ENCODE results near the gene PRKCE. TPM values are rescaled to one million over a fixed set of nuclear protein-coding genes. Genes with fewer than 3 reads are reported as not detected.

PRKCE gene
- total and polyA plus RNA-seq, 2 of the 8 experiments (the other 6 are each of a cell fraction or from before 2014, with no cell fraction given) = 0.54 to 2.1 TPM

DNA sequence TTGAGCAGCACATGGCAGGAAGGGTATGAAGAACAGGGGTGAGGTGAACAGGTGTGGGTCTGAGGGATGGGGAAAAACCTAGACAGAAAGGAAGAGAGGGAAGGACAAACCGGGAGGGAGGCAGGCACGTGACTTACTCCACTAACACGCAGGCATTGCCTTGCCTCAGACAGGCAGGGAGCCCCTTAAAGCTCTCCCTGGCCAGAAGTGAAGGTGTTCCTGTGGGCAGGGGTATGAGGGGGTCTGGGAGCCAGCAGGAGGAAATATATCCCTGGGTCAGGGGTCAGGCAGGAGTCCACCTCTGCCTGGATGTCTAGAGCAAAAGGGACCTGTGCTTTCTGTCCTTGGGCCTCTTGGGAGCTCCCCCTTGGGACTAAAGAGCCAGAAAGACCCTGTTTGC lies 510.4 kb downstream of the PRKCE start:
- Histone ChIP-seq H2BK15ac (ENCODE audit: low read length) (no peak overlapping the region), H3K4me2 (ENCODE audit: insufficient read depth in 1 of 2, low read depth in 2 of 2, low read length in 2 of 2) (no peak overlapping the region), H3K18ac (ENCODE audit: extremely low read depth, low read length) (no peak overlapping the region; the same call in 1 of the 2 replicates), H3K9me3 (ENCODE audit: insufficient read depth in 2 of 2, low read depth in 1 of 2, low read length in 1 of 2) (no peaks in the 10 kb centered on the region), H2BK20ac (ENCODE audit: low read length) (no peak overlapping the region), H2BK12ac (ENCODE audit: low read depth, low read length) (no peak overlapping the region), H2BK5ac (ENCODE audit: low read depth, low read length) (no peak overlapping the region), H4K20me1 (replicated peaks in 1 of 2; ENCODE audit: control insufficient read depth in 1 of 2, insufficient read depth in 2 of 2, low read length in 2 of 2) (no peaks in the 10 kb centered on the region), H4K5ac (ENCODE audit: insufficient read length, low read depth, low read length) (no peak overlapping the region), H3K79me2 (ENCODE audit: control insufficient read depth in 1 of 2, insufficient read depth in 2 of 2, low read length in 2 of 2) (no peaks in the 10 kb centered on the region), H3K4ac (replicated peaks; ENCODE audit: insufficient read length, low read depth, low read length) (no peak overlapping the region), H4K91ac (replicated peaks; ENCODE audit: insufficient read length, low read length) (no peak overlapping the region), H2AK5ac (ENCODE audit: low read depth, low read length) (0 out of 2 replicates have a peak overlapping the region, but pooled peaks have one; percentile 65), H3K9ac (replicated peaks in 1 of 4; ENCODE audit: extremely low read depth in 1 of 4, low read depth in 3 of 4, low read length in 3 of 4) (no peak overlapping the region), H3K27ac (ENCODE audit: low read depth, low read length) (no peak overlapping the region), H3K36me3 (ENCODE audit: control insufficient read depth in 2 of 4, insufficient read depth in 4 of 4, low read length in 3 of 4) (no peaks in the 10 kb centered on the region; a peak in 1 of 8 replicates), H3K56ac (replicated peaks; ENCODE audit: insufficient read length, low read depth, low read length) (no peak overlapping the region), H4K8ac (ENCODE audit: extremely low read depth, insufficient read depth, low read length) (no peak overlapping the region), H2BK120ac (replicated peaks; ENCODE audit: low read depth, low read length) (no peak overlapping the region), H3K4me1 (replicated peaks in 1 of 4; ENCODE audit: control insufficient read depth in 3 of 4, insufficient read depth in 4 of 4, low read length in 3 of 4) (no peaks in the 10 kb centered on the region), H3K23ac (ENCODE audit: insufficient read length) (no peak overlapping the region), H3K27me3 (replicated peaks in 1 of 4; ENCODE audit: control insufficient read depth in 3 of 4, extremely low read depth in 1 of 4, insufficient read depth in 3 of 4, low read length in 3 of 4) (no peaks in the 10 kb centered on the region; a peak in 1 of 7 replicates), H3K79me1 (ENCODE audit: low read depth, low read length) (no peaks in the 10 kb centered on the region), H3K14ac (ENCODE audit: insufficient read length) (no peak overlapping the region), H2AFZ (ENCODE audit: low read length) (no peak overlapping the region), H3K4me3 (ENCODE audit: extremely low read depth in 1 of 4, insufficient read depth in 2 of 4, low read depth in 3 of 4, low read length in 4 of 4) (no peak overlapping the region), H3K23me2 (ENCODE audit: low read depth, low read length) (no peaks in the 10 kb centered on the region)
- 64% methylated on average over 3 of the region's 3 CpGs; no CpG with 5 or more reads in 1 of the 2 experiments for WGBS, 2 experiments (ENCODE audit: extremely low coverage in 1 of 2, insufficient coverage in 1 of 2, insufficient read length in 1 of 2, insufficient replicate concordance in 2 of 2, low coverage in 1 of 2, low lambda C conversion rate in 2 of 2, missing lambda C conversion rate in 1 of 2)
- no peak for FAIRE-seq
- ChIA-PET POLR2A (ENCODE audit: partially characterized antibody) (no interaction called here), CTCF (ENCODE audit: partially characterized antibody) (interaction anchor here (0.9 to 3.1 kb wide), 4 partner anchors 24 to 300 kb away, joined by 3 to 11 read pairs (median 4); no protein-coding TSS in a partner anchor)
- no peak for TF ChIP-seq CBX5 (IDR thresholded peaks at IDR 0.05; ENCODE audit: low read depth, low read length)
- no peak for TF ChIP-seq SUZ12 (IDR thresholded peaks at IDR 0.05; ENCODE audit: low read length)
- no peak for TF ChIP-seq SRF (IDR thresholded peaks at IDR 0.05; ENCODE audit: low read depth, low read length)
- no peak for TF ChIP-seq JUND (IDR thresholded peaks at IDR 0.05; ENCODE audit: low read length)
- no peak for TF ChIP-seq PHF8 (conservative IDR thresholded peaks at IDR 0.05; ENCODE audit: low read depth, low read length)
- no peak for TF ChIP-seq RFX5 (IDR thresholded peaks at IDR 0.05; ENCODE audit: borderline replicate concordance, low read depth, low read length)
- TF ChIP-seq GTF2F1 (IDR thresholded peaks at IDR 0.05; ENCODE audit: borderline replicate concordance, low read depth, low read length) = no peak
- DNase-seq (ENCODE audit: low read depth in 1 of 2, low spot score in 2 of 2) = no peak
